ENCODE results near the gene DUSP28. TPM values are rescaled to one million over a fixed set of nuclear protein-coding genes. Genes with fewer than 3 reads are reported as not detected.

DUSP28 gene
- polyA plus RNA-seq, 1 donor, result 6.6 TPM

DNA sequence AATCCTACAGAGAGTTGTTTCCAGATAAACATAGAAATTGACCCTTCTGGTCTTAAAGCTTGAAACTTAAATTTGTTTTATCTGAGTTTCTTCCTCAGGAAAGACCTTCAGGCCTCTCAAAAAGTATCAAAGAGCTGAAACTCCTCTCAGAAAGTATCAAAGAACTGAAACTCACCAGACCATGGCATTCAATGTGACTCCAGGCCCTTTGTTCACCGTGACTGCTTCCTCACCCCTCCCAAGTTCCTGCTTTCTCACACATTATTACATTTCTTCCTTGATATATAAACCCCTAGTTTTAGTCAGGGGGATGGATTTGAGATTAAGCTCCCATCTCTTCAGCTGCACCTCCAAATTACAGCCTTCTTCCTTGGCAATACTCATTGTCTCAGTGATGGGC is 8.3 kb upstream of the DUSP28 start:
- no peak for DNase-seq
- peaks cover 22% of the 10 kb centered on the region for H3K36me3 ChIP-seq (ENCODE audit: control insufficient read depth, insufficient read depth, low read length)
- H3K4me3 ChIP-seq (ENCODE audit: low read length), result no peak overlapping the region
- peaks cover 10% of the 10 kb centered on the region for H3K4me1 ChIP-seq (ENCODE audit: control insufficient read depth, insufficient read depth, low read length)
- no peak overlapping the region for H3K27ac ChIP-seq (ENCODE audit: low read length)
- H3K27me3 ChIP-seq (ENCODE audit: control insufficient read depth, insufficient read depth, low read length), result no peaks in the 10 kb centered on the region
- H3K9me3 ChIP-seq (ENCODE audit: control insufficient read depth, low read depth, low read length), result no peaks in the 10 kb centered on the region
- no CpG with 5 or more reads among the region's 1 CpG for WGBS (ENCODE audit: insufficient coverage, low lambda C conversion rate)

DNA sequence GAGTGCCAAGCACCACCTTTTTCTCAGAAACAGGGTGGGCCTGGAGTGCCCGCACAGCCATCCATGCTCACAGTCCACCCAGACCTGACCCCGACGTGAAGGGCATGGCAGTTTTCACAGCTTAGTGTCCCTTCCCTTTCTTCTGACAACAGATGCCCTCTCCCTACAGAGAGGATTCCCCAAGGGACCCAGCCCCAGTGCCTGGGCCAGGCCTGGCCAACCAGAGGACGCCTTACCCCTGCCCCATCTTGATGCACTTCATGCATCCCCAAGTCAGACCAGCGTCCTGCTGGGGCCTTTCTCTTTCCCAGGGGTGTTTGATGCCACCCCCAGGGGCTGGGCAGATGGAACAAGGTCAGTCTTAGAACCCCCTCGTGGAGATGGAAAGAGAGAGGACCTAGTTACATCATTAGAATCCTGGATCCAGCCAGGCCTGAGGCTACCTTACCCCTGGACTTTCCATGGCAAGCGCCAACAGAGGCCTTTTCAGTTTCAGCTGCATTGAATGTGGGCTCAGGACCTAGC is 6.1 kb upstream of the DUSP28 start:
- peaks cover 23% of the 10 kb centered on the region for H3K36me3 ChIP-seq (ENCODE audit: control insufficient read depth, insufficient read depth, low read length)
- DNase-seq, result no peak
- WGBS (ENCODE audit: insufficient coverage, low lambda C conversion rate), result no CpG with 5 or more reads among the region's 7 CpGs
- no peaks in the 10 kb centered on the region for H3K27me3 ChIP-seq (ENCODE audit: control insufficient read depth, insufficient read depth, low read length)
- no peak overlapping the region for H3K4me3 ChIP-seq (ENCODE audit: low read length)
- H3K9me3 ChIP-seq (ENCODE audit: control insufficient read depth, low read depth, low read length), result no peaks in the 10 kb centered on the region
- no peak overlapping the region for H3K27ac ChIP-seq (ENCODE audit: low read length)
- H3K4me1 ChIP-seq (ENCODE audit: control insufficient read depth, insufficient read depth, low read length), result peaks cover 23% of the 10 kb centered on the region

DNA sequence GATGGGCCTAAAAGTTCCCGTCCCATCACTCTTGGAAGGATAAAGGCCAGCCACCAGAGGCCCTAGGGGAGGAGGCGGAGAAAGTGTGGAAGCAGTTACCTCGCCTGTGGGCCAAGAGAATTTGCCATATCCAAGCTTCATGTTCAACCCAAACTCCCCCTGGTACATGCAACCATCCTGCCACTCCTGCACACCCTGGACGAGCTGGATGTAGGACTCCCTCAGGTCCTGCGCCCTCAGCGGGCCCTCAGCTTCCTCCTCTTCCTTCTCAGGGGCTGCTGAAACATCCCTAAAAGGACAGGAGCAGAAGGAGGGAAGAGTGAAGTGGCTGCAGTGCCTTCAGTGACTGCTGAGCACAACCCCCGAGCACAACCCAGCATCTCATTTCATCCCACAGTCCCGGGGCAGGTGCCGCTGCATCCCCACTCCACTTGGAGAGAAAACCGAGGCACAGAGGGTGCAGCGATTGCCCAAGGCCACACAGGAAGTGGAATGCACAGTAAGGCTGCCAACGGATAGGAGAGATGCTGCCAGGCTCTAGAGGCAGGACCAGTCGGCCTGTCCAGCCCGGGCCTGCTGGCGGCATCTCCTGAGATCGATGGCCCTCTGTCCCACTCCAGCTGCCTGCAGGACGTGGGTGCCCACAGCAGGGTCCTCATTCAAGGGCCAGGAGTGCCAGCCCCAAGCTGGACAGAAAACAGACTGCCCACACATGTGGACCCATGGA is 5.2 kb upstream of the DUSP28 start:
- Histone ChIP-seq H3K4me3 (ENCODE audit: low read length) (no peak overlapping the region), H3K27me3 (ENCODE audit: control insufficient read depth, insufficient read depth, low read length) (no peaks in the 10 kb centered on the region), H3K27ac (ENCODE audit: low read length) (no peak overlapping the region), H3K36me3 (ENCODE audit: control insufficient read depth, insufficient read depth, low read length) (peaks cover 26% of the 10 kb centered on the region), H3K4me1 (ENCODE audit: control insufficient read depth, insufficient read depth, low read length) (peaks cover 31% of the 10 kb centered on the region), H3K9me3 (ENCODE audit: control insufficient read depth, low read depth, low read length) (no peaks in the 10 kb centered on the region)
- no peak for DNase-seq
- no CpG with 5 or more reads among the region's 17 CpGs for WGBS (ENCODE audit: insufficient coverage, low lambda C conversion rate)

DNA sequence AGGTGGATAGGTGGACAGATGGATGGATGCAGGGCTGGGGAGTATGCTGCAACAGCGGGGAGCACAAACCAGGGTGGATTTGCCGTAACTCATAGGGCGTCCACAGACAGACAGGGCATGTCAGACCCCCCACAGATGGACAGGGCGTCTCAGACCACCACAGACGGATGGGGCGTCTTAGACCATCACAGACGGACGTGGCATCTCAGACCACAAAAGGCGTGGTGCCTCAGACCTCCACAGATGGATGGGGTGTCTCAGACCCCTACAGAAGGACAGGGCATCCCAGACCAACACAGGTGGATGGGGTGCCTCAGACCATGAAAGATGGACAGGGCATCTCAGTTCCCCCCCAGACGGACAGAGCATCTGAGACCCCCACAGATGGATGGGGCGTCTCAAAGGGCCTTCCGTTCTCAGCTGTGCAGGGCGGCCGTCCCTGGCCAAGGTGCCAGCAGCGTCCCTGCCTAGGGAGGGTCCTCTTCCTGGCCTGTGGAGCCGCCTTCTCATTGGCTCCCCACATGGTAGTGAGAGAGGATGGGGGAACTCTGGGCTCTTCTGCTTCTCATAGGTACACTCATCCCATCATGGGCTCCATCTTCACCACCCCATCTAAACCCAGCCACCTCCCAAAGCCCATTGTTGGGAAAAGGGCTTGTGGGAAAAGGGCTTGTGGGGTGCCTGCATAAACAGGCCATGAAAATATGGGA is 4.5 kb upstream of the DUSP28 start:
- Histone ChIP-seq H3K36me3 (ENCODE audit: control insufficient read depth, insufficient read depth, low read length) (peaks cover 25% of the 10 kb centered on the region), H3K27ac (ENCODE audit: low read length) (no peak overlapping the region), H3K4me1 (ENCODE audit: control insufficient read depth, insufficient read depth, low read length) (peaks cover 31% of the 10 kb centered on the region), H3K27me3 (ENCODE audit: control insufficient read depth, insufficient read depth, low read length) (no peaks in the 10 kb centered on the region), H3K4me3 (ENCODE audit: low read length) (no peak overlapping the region), H3K9me3 (ENCODE audit: control insufficient read depth, low read depth, low read length) (no peaks in the 10 kb centered on the region)
- no peak for DNase-seq
- WGBS (ENCODE audit: insufficient coverage, low lambda C conversion rate), result no CpG with 5 or more reads among the region's 16 CpGs

DNA sequence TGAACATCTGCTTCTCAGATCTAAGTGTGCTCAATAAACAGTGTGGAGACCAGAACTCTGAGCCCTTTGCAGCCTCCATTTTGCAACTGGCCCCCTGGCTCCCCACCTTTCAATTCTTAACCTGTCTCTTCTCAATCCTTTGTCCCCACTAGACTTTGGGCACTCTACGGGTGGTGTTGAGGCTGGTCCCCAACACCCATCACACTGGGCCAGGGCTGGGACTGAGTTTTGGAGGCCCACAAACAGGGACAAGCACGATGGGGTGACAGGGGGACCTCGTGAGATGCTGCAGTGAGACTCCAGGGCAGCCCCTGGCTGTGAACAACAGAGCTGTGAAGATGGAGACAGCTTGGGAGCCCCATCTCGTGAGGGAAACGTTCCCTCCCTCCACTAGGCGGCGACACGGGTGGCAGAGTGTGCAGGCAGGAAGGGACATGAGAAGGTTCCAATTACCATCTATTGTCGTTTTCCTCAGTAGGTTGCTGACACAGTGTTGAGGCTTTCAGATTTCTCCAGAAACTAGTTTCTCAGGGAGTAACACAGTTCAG is 3.5 kb upstream of the DUSP28 start:
- H3K27me3 ChIP-seq (ENCODE audit: control insufficient read depth, insufficient read depth, low read length), result no peaks in the 10 kb centered on the region
- no CpG with 5 or more reads among the region's 9 CpGs for WGBS (ENCODE audit: insufficient coverage, low lambda C conversion rate)
- peaks cover 19% of the 10 kb centered on the region for H3K36me3 ChIP-seq (ENCODE audit: control insufficient read depth, insufficient read depth, low read length)
- no peak overlapping the region for H3K27ac ChIP-seq (ENCODE audit: low read length)
- peak overlapping the region; percentile 31 for H3K4me3 ChIP-seq (ENCODE audit: low read length)
- H3K9me3 ChIP-seq (ENCODE audit: control insufficient read depth, low read depth, low read length), result no peaks in the 10 kb centered on the region
- peaks cover 33% of the 10 kb centered on the region for H3K4me1 ChIP-seq (ENCODE audit: control insufficient read depth, insufficient read depth, low read length)
- peak in 1 of 2 donors; percentile 45 for DNase-seq

DNA sequence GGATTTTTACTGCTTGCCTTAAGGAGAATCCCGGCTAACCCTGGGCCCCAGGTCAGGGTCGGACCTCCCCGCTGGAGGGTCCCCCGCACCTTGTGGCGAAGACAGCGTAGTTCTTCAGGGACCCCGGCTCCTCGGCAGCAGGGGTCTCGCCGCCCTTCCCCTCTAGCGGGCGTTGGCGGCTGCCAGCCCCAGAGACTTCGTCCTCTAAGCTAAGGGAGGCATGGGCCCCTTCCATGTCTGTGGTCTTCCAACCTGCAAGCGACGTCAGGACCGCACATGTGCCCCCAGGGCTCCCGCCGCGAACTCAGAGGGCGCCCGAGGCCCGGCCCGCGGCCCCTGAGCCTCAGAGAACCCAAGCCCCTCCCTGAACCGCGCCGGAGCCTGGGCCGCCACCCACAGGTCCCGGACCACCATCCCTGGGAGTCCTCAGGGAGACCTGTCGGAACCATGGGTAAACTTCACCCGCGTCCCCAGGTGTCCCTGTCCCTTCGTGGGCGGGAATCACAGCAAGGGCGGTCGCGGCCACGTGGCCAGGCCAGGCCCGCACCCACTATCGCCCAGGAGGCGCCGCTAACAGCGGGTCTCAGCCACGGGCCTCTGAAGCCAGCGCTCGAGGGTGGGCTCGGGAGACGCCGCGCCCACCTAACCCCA is 2.9 kb upstream of the DUSP28 start:
- no peaks in the 10 kb centered on the region for H3K27me3 ChIP-seq (ENCODE audit: control insufficient read depth, insufficient read depth, low read length)
- H3K27ac ChIP-seq (ENCODE audit: low read length), result no peak overlapping the region
- no peaks in the 10 kb centered on the region for H3K9me3 ChIP-seq (ENCODE audit: control insufficient read depth, low read depth, low read length)
- DNase-seq, result peak in 1 of 2 donors; percentile 30
- peaks cover 37% of the 10 kb centered on the region for H3K4me1 ChIP-seq (ENCODE audit: control insufficient read depth, insufficient read depth, low read length)
- no CpG with 5 or more reads among the region's 51 CpGs for WGBS (ENCODE audit: insufficient coverage, low lambda C conversion rate)
- H3K36me3 ChIP-seq (ENCODE audit: control insufficient read depth, insufficient read depth, low read length), result peaks cover 14% of the 10 kb centered on the region
- H3K4me3 ChIP-seq (ENCODE audit: low read length), result peak overlapping the region; percentile 31

DNA sequence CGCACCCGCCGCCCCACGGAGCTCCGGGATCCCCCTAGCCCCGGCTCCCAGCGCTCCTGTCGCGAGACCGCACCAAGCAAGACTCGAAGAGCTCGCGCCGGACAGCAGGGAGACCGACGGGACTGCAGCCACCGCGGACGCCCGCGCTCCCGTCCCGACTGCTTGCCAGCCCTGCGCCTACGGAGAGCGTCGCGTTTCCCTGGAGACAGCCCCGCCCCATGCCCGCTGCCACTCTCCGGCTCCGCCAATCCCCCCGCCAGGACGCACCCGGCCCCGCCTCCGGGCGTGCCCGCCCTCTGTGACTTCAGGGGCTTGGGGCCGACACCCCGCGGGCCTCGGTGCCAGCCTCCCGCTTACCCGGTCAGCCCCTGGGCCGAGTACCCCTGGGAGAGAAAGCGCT is 2.3 kb upstream of the DUSP28 start, which contains the start of gene ANKMY1:
Gene ANKMY1, minus strand, starts transcription at position 181 of the 400 bp plus-strand sequence. CDS start 653 bp downstream, outside the sequence.
- H3K9me3 ChIP-seq (ENCODE audit: control insufficient read depth, low read depth, low read length), result no peaks in the 10 kb centered on the region
- peaks cover 37% of the 10 kb centered on the region for H3K4me1 ChIP-seq (ENCODE audit: control insufficient read depth, insufficient read depth, low read length)
- DNase-seq, result peak; percentile 73 to 80
- no peak within 1 kb of the TSS for H3K27ac ChIP-seq (ENCODE audit: low read length)
- no CpG with 5 or more reads among the region's 47 CpGs for WGBS (ENCODE audit: insufficient coverage, low lambda C conversion rate)
- peak within 1 kb of the TSS; percentile 31 for H3K4me3 ChIP-seq (ENCODE audit: low read length)
- peaks cover 14% of the 10 kb centered on the region for H3K36me3 ChIP-seq (ENCODE audit: control insufficient read depth, insufficient read depth, low read length)
- H3K27me3 ChIP-seq (ENCODE audit: control insufficient read depth, insufficient read depth, low read length), result no peaks in the 10 kb centered on the region

DNA sequence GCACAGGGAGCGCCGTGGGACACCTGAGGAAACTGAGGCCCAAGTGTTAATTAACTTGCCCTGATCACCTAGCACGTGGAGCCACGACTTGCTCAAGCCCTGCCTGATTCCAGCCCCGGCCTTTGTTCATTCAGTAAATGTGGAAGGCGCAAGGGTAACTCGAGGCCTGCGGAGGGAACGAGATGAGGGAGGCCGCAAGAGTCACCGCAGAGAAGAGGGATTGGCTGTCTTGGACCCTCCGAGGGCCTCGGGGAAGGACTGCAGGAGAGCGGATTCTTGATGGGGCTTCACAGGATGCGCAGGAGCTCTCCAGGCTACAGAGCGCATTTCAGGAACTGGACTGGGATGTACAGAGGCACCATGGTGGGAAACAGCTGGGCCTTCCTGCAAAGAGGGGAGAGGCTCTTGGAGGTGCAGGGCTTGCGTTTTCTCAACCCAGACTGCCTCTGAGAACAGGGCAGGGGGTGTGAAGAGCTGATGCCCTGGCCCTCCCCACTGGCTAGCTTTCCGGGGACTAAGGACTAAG is 1.9 kb upstream of the DUSP28 start:
- H3K4me3 ChIP-seq (ENCODE audit: low read length), result peak overlapping the region; percentile 31
- WGBS (ENCODE audit: insufficient coverage, low lambda C conversion rate), result no CpG with 5 or more reads among the region's 18 CpGs
- peaks cover 9% of the 10 kb centered on the region for H3K36me3 ChIP-seq (ENCODE audit: control insufficient read depth, insufficient read depth, low read length)
- no peaks in the 10 kb centered on the region for H3K27me3 ChIP-seq (ENCODE audit: control insufficient read depth, insufficient read depth, low read length)
- no peak for DNase-seq
- H3K27ac ChIP-seq (ENCODE audit: low read length), result no peak overlapping the region
- peaks cover 37% of the 10 kb centered on the region for H3K4me1 ChIP-seq (ENCODE audit: control insufficient read depth, insufficient read depth, low read length)
- no peaks in the 10 kb centered on the region for H3K9me3 ChIP-seq (ENCODE audit: control insufficient read depth, low read depth, low read length)

DNA sequence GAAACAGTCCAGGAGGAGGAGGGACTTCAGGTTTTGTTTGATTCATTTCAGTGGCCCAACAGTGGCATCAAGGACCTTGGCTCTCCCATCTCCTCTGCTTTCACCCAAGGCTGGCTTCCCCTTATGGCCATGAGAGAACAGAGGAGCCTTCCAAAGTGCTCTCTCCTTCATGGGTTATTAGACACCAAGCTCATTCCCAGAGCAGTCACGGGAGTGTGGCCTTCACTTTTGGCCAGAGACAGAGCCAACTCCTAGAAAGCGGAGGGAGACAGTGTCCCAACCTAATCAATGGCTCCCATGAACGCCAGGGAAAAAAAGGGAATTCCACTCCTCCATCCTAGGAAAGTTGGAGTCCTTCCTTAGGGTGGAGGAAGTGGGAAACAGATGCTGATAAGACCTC is 871 bp upstream of the DUSP28 start:
- peaks cover 37% of the 10 kb centered on the region for H3K4me1 ChIP-seq (ENCODE audit: control insufficient read depth, insufficient read depth, low read length)
- H3K4me3 ChIP-seq (ENCODE audit: low read length), result no peak overlapping the region
- no peaks in the 10 kb centered on the region for H3K9me3 ChIP-seq (ENCODE audit: control insufficient read depth, low read depth, low read length)
- peaks cover 4% of the 10 kb centered on the region for H3K36me3 ChIP-seq (ENCODE audit: control insufficient read depth, insufficient read depth, low read length)
- DNase-seq, result no peak
- H3K27ac ChIP-seq (ENCODE audit: low read length), result no peak overlapping the region
- H3K27me3 ChIP-seq (ENCODE audit: control insufficient read depth, insufficient read depth, low read length), result no peaks in the 10 kb centered on the region
- WGBS (ENCODE audit: insufficient coverage, low lambda C conversion rate), result 80% methylated on average over 1 of the region's 3 CpGs

Measured in large intestine (tissue), 3 donors.